Neural cell (in vitro differentiated cells): ENCODE results near the gene FOXL3. TPM values are rescaled to one million over a fixed set of nuclear protein-coding genes. Genes with fewer than 3 reads are reported as not detected.

Source experiments
- H2AFZ ChIP-seq: fragments of 200-600, 300-800 bp; sonication (generic), shearing (Covaris generic); 2 replicates; pipeline ENCODE4 v1.6.0; 2014; ENCODE audit warnings: low read depth, mild to moderate bottlenecking, antibody characterized with exemption, low read length, moderate library complexity
- H3F3A ChIP-seq: fragments of 200-600 bp; shearing (Covaris generic); 2 replicates; pipeline ENCODE4 v1.6.1; 2016; ENCODE audit warnings: mild to moderate bottlenecking, moderate library complexity, mixed read lengths, antibody characterized with exemption, low read length; ENCODE audit not compliant: insufficient read depth, poor library complexity, severe bottlenecking
- H3K27ac ChIP-seq: fragments of 200-600, 300-800 bp; sonication (generic), shearing (Covaris generic); 2 replicates; pipeline ENCODE4 v1.5.1; 2014; ENCODE audit warnings: mild to moderate bottlenecking, low read length, moderate library complexity
- H3K27me3 ChIP-seq: fragments of 300-800, 200-600 bp; sonication (generic), shearing (Covaris generic); 2 replicates; pipeline ENCODE4 v1.6.0; 2014; ENCODE audit warnings: mild to moderate bottlenecking, low read depth, low read length, moderate library complexity; ENCODE audit not compliant: insufficient read depth
- H3K36me3 ChIP-seq: fragments of 300-800, 200-600 bp; sonication (generic), shearing (Covaris generic); 2 replicates; pipeline ENCODE4 v1.5.1; 2014; ENCODE audit warnings: mild to moderate bottlenecking, antibody characterized with exemption, low read length, moderate library complexity; ENCODE audit not compliant: insufficient read depth
- H3K4me2 ChIP-seq: fragments of 300-800, 200-600 bp; sonication (generic), shearing (Covaris generic); 2 replicates; pipeline ENCODE4 v1.6.0; 2014; ENCODE audit warnings: mild to moderate bottlenecking, low read length
- H3K4me3 ChIP-seq: fragments of 300-800, 200-600 bp; sonication (generic), shearing (Covaris generic); 2 replicates; pipeline ENCODE4 v1.5.1; 2014; ENCODE audit warnings: mild to moderate bottlenecking, low read length, moderate library complexity
- H3K79me2 ChIP-seq: fragments of 200-600 bp; shearing (Covaris generic); replicated peaks from 2 replicates; pipeline ENCODE4 v1.6.0; 2014; ENCODE audit warnings: mild to moderate bottlenecking, low read length, moderate library complexity; ENCODE audit not compliant: insufficient read depth
- H3K9ac ChIP-seq: fragments of 300-800, 200-600 bp; sonication (generic), shearing (Covaris generic); 2 replicates; pipeline ENCODE4 v1.6.1; 2016; ENCODE audit warnings: mild to moderate bottlenecking, low read length, mixed read lengths
- H3K9me2 ChIP-seq: fragments of 200-600 bp; shearing (Covaris generic); 2 replicates; pipeline ENCODE4 v1.6.1; 2016; ENCODE audit warnings: mild to moderate bottlenecking, low read length, mixed read lengths; ENCODE audit not compliant: insufficient read depth
- H3K9me3 ChIP-seq: fragments of 200-600, 300-800 bp; sonication (generic), shearing (Covaris generic); 2 replicates; pipeline ENCODE4 v1.6.1; 2016; ENCODE audit warnings: mild to moderate bottlenecking, mixed run types, low read length, moderate library complexity, mixed read lengths
- H4K20me1 ChIP-seq: fragments of 200-600 bp; shearing (Covaris generic); 2 replicates; pipeline ENCODE4 v1.6.1; 2016; ENCODE audit warnings: mild to moderate bottlenecking, mixed run types; ENCODE audit not compliant: insufficient read depth
- EP300 ChIP-seq: fragments of 450-650 bp; conservative IDR thresholded peaks from 2 replicates; pipeline ENCODE4 v1.6.1; 2014; ENCODE audit warnings: antibody characterized with exemption, mild to moderate bottlenecking, moderate library complexity; ENCODE audit not compliant: poor library complexity, severe bottlenecking
- EZH2 ChIP-seq: fragments of 200-600, 300-800 bp; shearing (Covaris generic), sonication (generic); IDR thresholded peaks from 2 replicates; pipeline ENCODE4 v1.6.1; 2014; ENCODE audit warnings: antibody characterized with exemption, low read length, borderline replicate concordance, mild to moderate bottlenecking; ENCODE audit not compliant: insufficient read depth, poor library complexity, severe bottlenecking
- MXI1 ChIP-seq: fragments of 450-650 bp; conservative IDR thresholded peaks from 2 replicates; pipeline ENCODE4 v1.6.1; 2014; ENCODE audit warnings: antibody characterized with exemption, mild to moderate bottlenecking; ENCODE audit not compliant: poor library complexity, severe bottlenecking
- POLR2AphosphoS5 ChIP-seq: IDR thresholded peaks from 2 replicates; pipeline ENCODE4 v1.6.1; 2012
- RAD21 ChIP-seq: fragments of 450-650 bp; conservative IDR thresholded peaks from 2 replicates; pipeline ENCODE4 v1.6.1; 2014; ENCODE audit warnings: antibody characterized with exemption, mild to moderate bottlenecking, moderate library complexity
- SMC3 ChIP-seq: fragments of 450-650 bp; conservative IDR thresholded peaks from 2 replicates; pipeline ENCODE4 v1.6.1; 2014; ENCODE audit warnings: antibody characterized with exemption, mild to moderate bottlenecking, moderate library complexity; ENCODE audit not compliant: poor library complexity
- TAF1 ChIP-seq: IDR thresholded peaks from 2 replicates; pipeline ENCODE4 v1.6.1; 2012; ENCODE audit warnings: low read depth
- polyA plus RNA-seq: library from polyadenylated mRNA; depleted of rRNA; stranded (reverse); fragments of >200 nt; gene quantifications from 2 replicates; pipeline ENCODE4 v1.2.3, GENCODE V29; 2014
- TF ChIP-seq, protein P1 (sequence below): IDR thresholded peaks from 2 replicates; pipeline ENCODE4 v1.6.1; 2012; ENCODE audit warnings: borderline replicate concordance
- TF ChIP-seq, protein P2 (sequence below): fragments of 450-650 bp; IDR thresholded peaks from 2 replicates; pipeline ENCODE4 v1.5.1; 2014; ENCODE audit warnings: antibody characterized with exemption, mild to moderate bottlenecking, moderate library complexity; ENCODE audit not compliant: poor library complexity, severe bottlenecking

FOXL3 gene
- polyA plus RNA-seq, 1 donor from 2014 or later = not detected

DNA sequence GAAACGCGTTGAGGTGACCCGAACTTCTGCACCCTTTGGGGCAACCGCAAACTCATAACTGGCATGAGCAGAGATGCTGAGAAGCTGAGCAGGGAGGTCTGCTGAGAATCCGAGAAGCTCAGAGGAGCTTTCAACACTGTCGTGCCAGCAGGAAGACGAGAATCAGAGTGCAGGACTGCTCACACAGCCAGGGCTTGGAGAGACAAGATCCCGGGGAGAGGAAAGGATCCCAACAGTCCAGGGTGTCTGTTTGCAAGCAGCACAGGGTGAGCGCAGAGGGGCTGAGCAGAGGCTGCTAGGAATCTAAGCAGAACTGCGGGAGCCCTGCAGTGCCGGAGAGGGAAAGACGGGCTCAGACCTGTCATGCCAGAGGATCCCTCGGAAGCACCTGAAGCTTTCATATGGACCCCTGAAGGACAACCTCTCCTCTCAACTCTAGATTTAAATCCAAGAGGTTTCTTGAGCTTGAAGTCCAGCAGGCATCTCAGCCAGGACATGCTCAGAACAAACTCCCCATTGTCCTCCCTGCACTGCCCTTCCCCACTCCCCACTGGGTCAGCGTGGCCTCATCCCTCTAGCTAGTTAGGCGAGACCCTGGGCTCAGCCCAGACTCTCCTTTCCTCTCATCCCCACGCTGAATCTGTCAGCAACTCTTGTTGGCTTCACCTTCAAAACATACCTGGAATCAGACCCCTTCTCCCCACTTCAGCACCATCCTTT, 40.7 kb downstream of the FOXL3 start:
- H2AFZ ChIP-seq = no peak overlapping the region
- H3K9ac ChIP-seq = no peak overlapping the region
- no peak overlapping the region for H3K4me2 ChIP-seq
- H3K79me2 ChIP-seq = no peaks in the 10 kb centered on the region
- no peaks in the 10 kb centered on the region for H4K20me1 ChIP-seq
- H3K9me3 ChIP-seq = no peaks in the 10 kb centered on the region
- no peak for TF ChIP-seq RAD21
- no peak overlapping the region for H3K27ac ChIP-seq
- H3K4me3 ChIP-seq = no peak overlapping the region
- no peaks in the 10 kb centered on the region for H3K9me2 ChIP-seq
- H3K36me3 ChIP-seq = no peaks in the 10 kb centered on the region
- no peaks in the 10 kb centered on the region for H3F3A ChIP-seq
- no peaks in the 10 kb centered on the region for H3K27me3 ChIP-seq

DNA sequence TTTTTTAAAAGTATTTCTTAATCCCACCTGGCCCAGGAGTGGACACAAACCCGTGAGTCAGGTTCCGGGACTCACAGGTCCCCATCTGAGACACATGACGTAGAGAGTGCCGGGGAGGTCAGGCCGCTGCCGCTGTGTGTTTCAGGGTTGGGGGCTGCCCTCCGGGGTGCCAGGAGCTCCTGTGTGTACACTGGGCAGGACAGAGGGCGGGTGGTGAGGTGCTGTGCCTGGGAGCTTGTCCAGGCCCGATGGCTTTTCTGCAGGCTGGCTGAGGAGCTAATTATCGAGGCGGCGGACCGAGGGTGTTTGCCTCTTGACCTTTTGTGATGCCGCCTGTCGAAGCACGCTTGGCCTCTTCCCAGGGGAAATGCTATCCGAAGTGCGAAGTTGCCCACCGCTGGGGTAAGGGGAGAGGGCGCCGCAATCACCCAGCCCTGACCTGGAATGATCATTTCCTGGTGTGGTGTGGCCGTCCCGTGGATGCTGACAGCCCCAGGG, 42.1 kb downstream of the FOXL3 start:
- Histone ChIP-seq H3K4me2 (no peak overlapping the region), H3K27ac (no peak overlapping the region), H3F3A (no peaks in the 10 kb centered on the region), H2AFZ (no peak overlapping the region), H3K36me3 (no peaks in the 10 kb centered on the region), H3K9me3 (no peaks in the 10 kb centered on the region), H3K4me3 (no peak overlapping the region), H3K27me3 (no peaks in the 10 kb centered on the region), H3K9me2 (no peaks in the 10 kb centered on the region), H3K79me2 (no peaks in the 10 kb centered on the region), H4K20me1 (no peaks in the 10 kb centered on the region), H3K9ac (no peak overlapping the region)
- no peak for TF ChIP-seq POLR2AphosphoS5
- TF ChIP-seq, protein P1, sequence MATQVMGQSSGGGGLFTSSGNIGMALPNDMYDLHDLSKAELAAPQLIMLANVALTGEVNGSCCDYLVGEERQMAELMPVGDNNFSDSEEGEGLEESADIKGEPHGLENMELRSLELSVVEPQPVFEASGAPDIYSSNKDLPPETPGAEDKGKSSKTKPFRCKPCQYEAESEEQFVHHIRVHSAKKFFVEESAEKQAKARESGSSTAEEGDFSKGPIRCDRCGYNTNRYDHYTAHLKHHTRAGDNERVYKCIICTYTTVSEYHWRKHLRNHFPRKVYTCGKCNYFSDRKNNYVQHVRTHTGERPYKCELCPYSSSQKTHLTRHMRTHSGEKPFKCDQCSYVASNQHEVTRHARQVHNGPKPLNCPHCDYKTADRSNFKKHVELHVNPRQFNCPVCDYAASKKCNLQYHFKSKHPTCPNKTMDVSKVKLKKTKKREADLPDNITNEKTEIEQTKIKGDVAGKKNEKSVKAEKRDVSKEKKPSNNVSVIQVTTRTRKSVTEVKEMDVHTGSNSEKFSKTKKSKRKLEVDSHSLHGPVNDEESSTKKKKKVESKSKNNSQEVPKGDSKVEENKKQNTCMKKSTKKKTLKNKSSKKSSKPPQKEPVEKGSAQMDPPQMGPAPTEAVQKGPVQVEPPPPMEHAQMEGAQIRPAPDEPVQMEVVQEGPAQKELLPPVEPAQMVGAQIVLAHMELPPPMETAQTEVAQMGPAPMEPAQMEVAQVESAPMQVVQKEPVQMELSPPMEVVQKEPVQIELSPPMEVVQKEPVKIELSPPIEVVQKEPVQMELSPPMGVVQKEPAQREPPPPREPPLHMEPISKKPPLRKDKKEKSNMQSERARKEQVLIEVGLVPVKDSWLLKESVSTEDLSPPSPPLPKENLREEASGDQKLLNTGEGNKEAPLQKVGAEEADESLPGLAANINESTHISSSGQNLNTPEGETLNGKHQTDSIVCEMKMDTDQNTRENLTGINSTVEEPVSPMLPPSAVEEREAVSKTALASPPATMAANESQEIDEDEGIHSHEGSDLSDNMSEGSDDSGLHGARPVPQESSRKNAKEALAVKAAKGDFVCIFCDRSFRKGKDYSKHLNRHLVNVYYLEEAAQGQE = no peak
- no peak for TF ChIP-seq TAF1
- no peak for TF ChIP-seq SMC3
- TF ChIP-seq EP300 = no peak
- TF ChIP-seq MXI1 = no peak
- TF ChIP-seq, protein P2, sequence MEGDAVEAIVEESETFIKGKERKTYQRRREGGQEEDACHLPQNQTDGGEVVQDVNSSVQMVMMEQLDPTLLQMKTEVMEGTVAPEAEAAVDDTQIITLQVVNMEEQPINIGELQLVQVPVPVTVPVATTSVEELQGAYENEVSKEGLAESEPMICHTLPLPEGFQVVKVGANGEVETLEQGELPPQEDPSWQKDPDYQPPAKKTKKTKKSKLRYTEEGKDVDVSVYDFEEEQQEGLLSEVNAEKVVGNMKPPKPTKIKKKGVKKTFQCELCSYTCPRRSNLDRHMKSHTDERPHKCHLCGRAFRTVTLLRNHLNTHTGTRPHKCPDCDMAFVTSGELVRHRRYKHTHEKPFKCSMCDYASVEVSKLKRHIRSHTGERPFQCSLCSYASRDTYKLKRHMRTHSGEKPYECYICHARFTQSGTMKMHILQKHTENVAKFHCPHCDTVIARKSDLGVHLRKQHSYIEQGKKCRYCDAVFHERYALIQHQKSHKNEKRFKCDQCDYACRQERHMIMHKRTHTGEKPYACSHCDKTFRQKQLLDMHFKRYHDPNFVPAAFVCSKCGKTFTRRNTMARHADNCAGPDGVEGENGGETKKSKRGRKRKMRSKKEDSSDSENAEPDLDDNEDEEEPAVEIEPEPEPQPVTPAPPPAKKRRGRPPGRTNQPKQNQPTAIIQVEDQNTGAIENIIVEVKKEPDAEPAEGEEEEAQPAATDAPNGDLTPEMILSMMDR = no peak
- no peak for TF ChIP-seq EZH2
- no peak for TF ChIP-seq RAD21
